RCC 7860 (cell line): ENCODE data around the gene EPHA6.

Experiments used
- DNase-seq: peaks from one replicate; pipeline ENCODE4 v3.0.0-alpha.2; 2015; ENCODE audit warnings: low spot score
- FAIRE-seq: peaks from 2 replicates; lab custom pipeline; 2012; peaks lifted over from hg19 to GRCh38; lab: Jason Lieb, UNC

EPHA6 gene

GRCh38 chr3:97138914-97139541, 324.6 kb downstream of the EPHA6 start:
- FAIRE-seq (no peak), DNase-seq (no peak)

- FAIRE-seq (no peak), DNase-seq (no peak)
These were observed 334.5 kb downstream of the EPHA6 start for GRCh38 chr3:97148931-97149330.

DNA sequence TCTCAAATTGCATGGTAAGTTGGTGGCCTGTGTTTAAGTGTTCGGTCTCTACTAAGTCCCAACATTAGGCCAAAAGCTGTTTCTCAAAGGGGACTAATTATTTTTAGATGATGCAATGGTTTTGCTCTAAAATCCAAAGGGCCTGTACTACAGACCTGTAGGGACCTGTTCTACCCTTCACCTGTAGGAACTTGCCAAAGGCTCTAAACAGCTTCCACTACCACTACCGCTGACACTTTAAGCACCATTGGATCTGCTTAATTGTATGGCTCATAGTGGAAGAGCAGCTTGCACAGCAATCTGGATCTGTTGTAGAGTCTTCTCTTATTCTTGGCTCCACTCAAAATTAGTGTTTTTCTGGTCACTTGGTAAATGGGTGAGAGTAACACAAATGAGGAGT, 346.8 kb downstream of the EPHA6 start:
- FAIRE-seq (no peak), DNase-seq (no peak)

GRCh38 chr3:97177242-97177641, 362.8 kb downstream of the EPHA6 start:
- no peak for DNase-seq
- FAIRE-seq = no peak

GRCh38 chr3:97181704-97182103, 367.3 kb downstream of the EPHA6 start:
- DNase-seq = no peak
- no peak for FAIRE-seq

GRCh38 chr3:97187771-97188170, 373.4 kb downstream of the EPHA6 start:
- no peak for DNase-seq
- FAIRE-seq = no peak

- DNase-seq (no peak), FAIRE-seq (no peak)
These were observed 375.4 kb downstream of the EPHA6 start for GRCh38 chr3:97189835-97190234.

DNA sequence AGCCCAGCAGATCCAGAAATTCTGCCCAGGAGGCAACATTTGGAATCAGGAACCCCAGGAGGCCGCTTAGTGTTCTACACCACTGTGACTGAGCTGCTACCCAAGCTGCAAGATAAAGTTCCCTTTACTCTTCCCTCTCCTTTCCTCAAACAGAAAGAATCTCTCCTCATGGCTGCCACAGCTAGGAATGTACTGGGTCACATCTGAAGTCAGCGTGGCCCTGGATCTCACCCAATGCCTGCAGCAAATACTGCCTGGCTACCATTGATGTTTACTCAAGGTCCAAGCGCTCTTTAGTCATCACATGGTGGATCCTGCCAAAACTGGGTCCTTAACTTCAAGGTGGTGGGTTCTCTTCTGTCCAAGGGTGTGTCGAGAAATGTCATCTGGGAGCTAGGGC, 382.7 kb downstream of the EPHA6 start:
- no peak for FAIRE-seq

DNA sequence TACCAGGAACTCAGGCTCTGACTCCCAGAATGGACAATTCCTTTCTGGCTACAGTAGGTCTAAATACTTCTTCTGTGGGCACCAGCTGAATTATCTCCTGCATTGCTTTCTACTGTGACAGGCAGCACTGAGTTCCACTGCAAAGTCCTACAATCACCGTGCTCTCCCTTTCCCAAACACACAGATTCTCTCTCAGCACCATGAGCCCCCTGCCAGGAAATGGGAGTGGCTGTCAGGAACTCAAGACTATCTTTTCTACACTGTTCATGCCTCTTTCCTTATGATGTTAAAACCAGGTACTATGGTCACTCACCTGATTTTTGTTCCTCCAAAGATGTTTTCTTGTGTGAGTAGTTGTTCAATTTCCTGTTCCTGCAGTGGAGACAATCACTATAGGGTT, 383.4 kb downstream of the EPHA6 start:
- FAIRE-seq (no peak), DNase-seq (no peak)

More for the DNA sequence above, 382.7 kb downstream of the EPHA6 start:
- DNase-seq = no peak

GRCh38 chr3:97200387-97200786, 386.0 kb downstream of the EPHA6 start:
- no peak for FAIRE-seq

DNA sequence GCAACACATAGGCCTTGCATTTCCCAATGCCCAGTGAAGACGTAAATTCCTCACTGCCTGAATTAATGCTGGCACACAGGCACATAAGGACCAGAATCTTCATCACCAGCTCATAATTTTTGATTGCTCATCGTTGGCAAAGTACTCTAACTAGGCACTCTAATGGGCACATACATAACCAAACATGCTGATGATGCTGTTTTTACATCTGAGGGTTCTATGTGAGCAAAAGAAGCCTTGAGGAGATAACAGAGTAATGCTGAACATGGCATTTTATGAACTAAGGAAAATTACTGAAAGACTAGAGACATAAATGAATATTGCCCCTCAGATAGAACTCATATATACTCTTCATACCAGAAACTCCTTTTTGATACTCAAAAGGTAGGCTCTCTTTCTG, 387.4 kb downstream of the EPHA6 start:
- DNase-seq (no peak), FAIRE-seq (no peak)

More at GRCh38 chr3:97200387-97200786, 386.0 kb downstream of the EPHA6 start:
- no peak for DNase-seq

DNA sequence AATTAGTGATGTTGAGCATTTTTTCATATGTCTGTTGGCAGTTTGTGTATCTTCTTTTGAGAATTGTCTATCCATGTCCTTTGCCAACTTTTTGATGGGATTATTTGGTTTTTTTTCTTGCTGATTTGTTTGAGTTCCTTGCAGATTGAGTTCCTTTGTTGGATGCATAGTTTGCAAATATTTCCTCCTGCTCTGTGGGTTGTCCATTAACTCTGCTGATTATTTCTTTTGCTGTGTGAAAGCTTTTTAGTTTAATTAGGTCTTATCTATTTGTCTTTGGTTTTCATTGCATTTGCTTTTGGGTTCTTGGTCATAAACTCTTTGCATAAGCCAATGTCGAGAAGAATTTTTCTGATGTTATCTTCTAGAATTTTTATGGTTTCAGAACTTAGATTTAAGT, 414.6 kb downstream of the EPHA6 start:
- FAIRE-seq = no peak
- no peak for DNase-seq

DNA sequence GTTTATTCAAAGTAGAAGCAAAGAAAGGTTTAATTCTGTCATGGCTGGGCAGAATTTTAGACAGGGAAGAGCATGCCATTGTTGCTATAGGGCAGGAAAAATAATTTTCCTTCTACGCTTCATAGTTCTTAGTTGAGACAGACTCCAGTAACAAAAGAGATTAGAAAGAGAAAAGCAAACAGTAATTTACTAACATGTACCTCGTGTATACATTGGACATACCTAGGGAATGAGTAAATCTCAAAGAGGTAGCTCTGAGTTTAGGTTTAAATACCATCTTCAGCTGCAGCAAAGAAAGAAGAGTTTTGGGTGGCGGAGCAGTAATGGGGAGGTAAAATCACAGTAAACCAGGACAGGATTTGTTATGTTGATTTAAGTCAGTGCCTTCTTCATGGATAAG, 416.1 kb downstream of the EPHA6 start:
- DNase-seq (no peak), FAIRE-seq (no peak)

DNA sequence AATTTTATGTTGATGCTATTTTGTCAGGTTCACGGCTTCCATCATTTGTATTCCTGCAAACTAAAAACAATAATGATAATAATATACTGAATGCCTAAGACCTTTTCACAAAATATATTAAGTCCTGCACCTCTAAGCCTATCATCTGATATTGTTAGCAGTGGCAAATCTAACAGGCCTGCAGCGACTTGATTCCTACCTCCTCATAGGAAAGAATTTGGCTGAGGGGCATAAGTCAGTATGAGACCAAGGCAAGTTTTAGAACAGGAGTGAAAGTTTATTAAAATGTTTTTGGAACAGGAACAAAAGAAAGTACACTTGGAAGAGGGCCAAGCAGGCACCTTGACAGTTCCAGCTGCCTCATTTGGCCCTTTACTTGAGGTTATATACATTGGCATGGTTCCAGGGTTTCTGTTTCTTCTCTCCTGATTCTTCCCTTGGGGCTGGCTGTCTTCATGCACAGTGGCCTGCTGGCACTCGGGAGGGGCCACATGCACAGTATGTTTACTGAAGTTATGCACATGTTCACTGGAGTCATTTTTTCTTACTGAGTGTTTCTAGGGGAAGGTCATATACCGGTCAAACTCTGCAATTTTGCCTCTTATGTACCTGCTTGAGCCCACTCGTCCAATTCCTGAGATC, 418.1 kb downstream of the EPHA6 start:
- DNase-seq = no peak
- FAIRE-seq = no peak

DNA sequence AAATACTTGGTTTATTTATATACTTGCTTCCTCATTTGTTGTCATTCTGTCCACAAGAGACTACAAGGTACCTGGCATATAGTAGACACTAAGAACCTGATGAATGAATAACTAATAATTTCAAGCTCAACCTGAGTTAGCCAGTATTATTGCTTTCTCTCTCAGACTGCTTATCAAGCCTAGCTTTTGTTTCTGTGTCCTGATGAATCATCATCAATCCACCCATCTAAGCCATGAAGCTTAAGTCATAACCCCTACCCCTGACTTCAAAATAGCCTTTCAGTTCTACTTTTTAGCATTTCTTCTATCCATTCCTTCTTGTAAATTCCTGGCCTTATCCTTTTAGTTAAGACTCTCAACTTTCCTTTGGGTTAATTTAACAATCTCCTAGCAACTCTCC, 420.8 kb downstream of the EPHA6 start:
- FAIRE-seq (no peak), DNase-seq (no peak)

DNA sequence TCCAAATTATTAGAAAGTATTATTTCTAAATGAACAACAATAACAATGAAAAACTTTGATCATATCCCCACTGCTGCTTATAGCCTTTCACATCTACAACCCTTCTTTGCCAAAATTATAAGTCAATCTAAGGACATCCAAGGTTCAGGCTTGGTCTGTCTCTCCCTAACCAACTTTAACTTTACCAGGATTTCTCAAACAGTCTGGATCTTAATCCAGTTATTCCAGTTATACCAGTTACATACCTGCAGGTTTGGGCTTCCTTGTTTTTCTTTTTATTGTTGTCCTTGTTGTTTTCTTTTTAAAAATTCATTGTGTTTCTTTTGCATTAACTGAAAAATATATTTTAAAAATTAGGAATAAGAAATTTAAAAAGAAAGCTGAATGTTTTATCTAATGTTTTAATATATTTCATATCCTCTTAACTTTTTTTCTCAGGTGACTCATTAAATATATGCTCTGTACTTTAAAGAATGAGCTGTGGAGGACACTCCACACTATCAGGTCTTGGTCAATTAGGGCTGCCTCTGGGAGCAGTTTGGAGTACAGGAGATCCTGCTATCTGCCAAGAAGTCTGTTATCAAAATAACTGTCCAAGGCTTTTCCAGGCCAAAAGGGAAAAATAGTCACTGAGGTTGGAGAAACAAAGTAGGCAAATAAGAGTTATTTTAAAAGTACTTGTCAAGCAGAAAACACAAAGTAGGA, 421.4 kb downstream of the EPHA6 start:
- no peak for DNase-seq
- no peak for FAIRE-seq

DNA sequence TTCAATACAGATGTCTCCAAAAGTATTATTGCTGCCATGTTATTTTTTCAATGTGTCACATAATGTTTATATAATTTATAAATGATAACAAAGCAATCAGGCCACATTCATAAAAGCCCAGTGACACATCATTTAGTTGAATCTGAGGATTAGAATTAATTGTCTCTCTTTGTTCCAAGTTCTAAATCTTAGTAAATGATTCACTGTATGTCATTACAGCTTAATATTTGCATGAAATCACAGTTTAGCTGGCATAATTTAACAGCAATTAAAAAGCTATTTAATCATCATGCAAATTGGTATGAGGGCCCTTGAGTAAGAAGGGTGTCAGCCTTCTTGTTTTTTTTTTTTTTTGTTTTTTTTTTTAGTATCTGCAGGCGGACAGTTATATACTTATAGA, 427.0 kb downstream of the EPHA6 start:
- no peak for FAIRE-seq
- no peak for DNase-seq

DNA sequence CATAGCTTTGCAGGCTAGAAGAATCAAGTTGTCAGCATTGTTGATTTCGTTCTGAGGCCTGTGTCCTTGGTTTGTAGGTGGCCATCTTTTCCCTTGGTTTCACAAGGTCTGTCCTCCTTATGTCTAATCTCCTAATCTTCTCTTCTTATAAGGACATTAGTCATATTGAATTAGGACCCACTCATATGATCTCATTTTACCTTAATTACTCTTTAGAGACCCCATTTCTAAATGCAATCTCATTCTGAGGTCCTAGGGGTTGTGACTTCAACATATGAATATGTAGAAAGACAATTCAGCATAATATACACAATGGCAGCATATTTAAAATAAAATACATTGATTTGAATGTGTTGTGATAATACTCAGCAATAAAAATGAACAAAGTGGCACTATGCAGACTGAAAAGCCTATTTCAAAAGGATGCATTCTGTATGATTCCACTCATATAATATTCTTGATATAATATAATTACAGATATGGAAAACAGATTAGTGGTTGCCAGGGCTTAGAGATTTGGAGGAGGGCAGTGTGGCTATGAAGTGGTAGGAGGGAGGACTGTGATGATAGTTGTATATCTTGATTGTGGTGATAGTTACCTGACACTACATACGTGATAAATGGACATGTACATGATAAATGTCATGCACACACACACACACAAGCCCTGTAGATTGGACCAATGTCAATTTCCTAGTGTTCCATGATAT, 431.0 kb downstream of the EPHA6 start:
- no peak for DNase-seq
- FAIRE-seq = no peak

- FAIRE-seq (no peak), DNase-seq (no peak)
These were observed 441.7 kb downstream of the EPHA6 start for GRCh38 chr3:97256060-97256459.

- DNase-seq (no peak), FAIRE-seq (no peak)
These were observed 443.7 kb downstream of the EPHA6 start for GRCh38 chr3:97257942-97258697.

DNA sequence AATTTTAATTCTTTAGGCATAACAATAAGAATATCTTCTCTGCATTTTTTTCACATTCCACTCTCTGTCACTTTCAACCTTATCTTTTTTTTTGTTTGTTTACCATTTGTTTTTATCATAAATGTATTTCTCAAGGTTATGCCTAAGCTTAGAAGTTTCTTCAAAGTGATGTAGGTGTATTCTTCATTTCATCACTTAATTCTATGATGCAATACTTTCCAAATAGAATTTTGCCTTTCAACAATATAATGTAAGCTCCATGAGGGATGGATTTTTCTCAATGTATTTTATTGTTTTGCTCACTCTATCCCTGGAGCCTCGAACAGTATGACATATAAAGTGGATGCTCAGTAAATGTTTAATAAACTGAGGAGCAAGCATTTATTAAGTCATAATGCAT, 444.9 kb downstream of the EPHA6 start:
- FAIRE-seq = no peak

More for the DNA sequence above, 444.9 kb downstream of the EPHA6 start:
- DNase-seq = no peak
